Left lung (tissue), 10 donors: ENCODE data around the gene CLEC4F. TPM values are rescaled to one million over a fixed set of nuclear protein-coding genes. Genes with fewer than 3 reads are reported as not detected.

ENCODE experiments used
- ATAC-seq: fragments of 200-7000 bp; cut with Tn5 transposase; one replicate; pipeline ENCODE4 v1.9.1; 2020; ENCODE audit warnings: moderate library complexity
- DNase-seq, 4 donors: peaks; one replicate each; pipeline ENCODE4 v3.0.0-alpha.2; 2013 to 2020
- H3K27ac ChIP-seq, 2 donors: fragments of 200-600 bp; sonication (generic) in 1 of 2; one replicate each; pipeline versions ENCODE4 v1.5.0 to v1.8.0; 2020 to 2021
- H3K27me3 ChIP-seq, 2 donors: fragments of 200-600 bp; sonication (generic) in 1 of 2; one replicate each; pipeline versions ENCODE4 v1.5.0 to v1.8.0; 2020 to 2021
- H3K36me3 ChIP-seq, 2 donors: fragments of 200-600 bp; sonication (generic) in 1 of 2; one replicate each; pipeline versions ENCODE4 v1.5.0 to v1.8.0; 2020 to 2021
- H3K4me1 ChIP-seq, 2 donors: fragments of 200-600 bp; one replicate each; pipeline ENCODE4 v1.8.0; 2021
- H3K4me3 ChIP-seq, 2 donors: fragments of 200-600 bp; sonication (generic) in 1 of 2; one replicate each; pipeline versions ENCODE4 v1.5.0 to v1.8.0; 2020 to 2021; ENCODE audit warnings: mild to moderate bottlenecking in 1 of 2
- H3K9me3 ChIP-seq, 2 donors: fragments of 200-600 bp; sonication (generic) in 1 of 2; one replicate each; pipeline versions ENCODE4 v1.5.0 to v1.8.0; 2020 to 2021
- CTCF ChIP-seq, 2 donors: fragments of 200-600 bp; sonication (generic) in 1 of 2; IDR thresholded peaks; one replicate each; pipeline versions ENCODE4 v1.5.0 to v1.8.0; 2021; ENCODE audit warnings: antibody characterized with exemption in 2 of 2
- intact Hi-C, 2 donors: fragments of 100-400 bp; cut with DNase I; formaldehyde crosslinking; loops; one replicate each; pipeline versions ENCODE4 v1.11.2 to v1.14.2; 2022
- polyA plus RNA-seq, 6 donors: library from polyadenylated mRNA; unstranded; fragments of 120-200 nt; gene quantifications; one replicate each; pipeline ENCODE4 v1.2.1, GENCODE V29; 2013; ENCODE audit not compliant: insufficient read length in 6 of 6
- total RNA-seq, 2 donors: library from RNA; stranded (reverse); fragmentation: NEBNext Ultra II Directional; extraction: Animal tissue kit (Norgen Biotek cat#: 25700); gene quantifications; one replicate each; pipeline ENCODE4 v1.2.1, GENCODE V29; 2021
- donor health status: DM: no; HTN: yes; CAD: no.
- donor health status: DM: no; HTN: no; CAD: no.

The CLEC4F gene
- total and polyA plus RNA-seq, 8 donors = 0.06 to 0.35 (median 0.16) TPM

GRCh38 chr2:70790136-70790828 lies 30.1 kb downstream of the CLEC4F start, which contains the start of gene FIGLA:
Gene FIGLA, minus strand, starts transcription at chr2:70790643. Its CDS starts 5 bp downstream, at chr2:70790638.
- Histone ChIP-seq H3K9me3 (no peaks in the 10 kb centered on the region), H3K4me3 (no peak within 1 kb of the TSS), H3K27me3 (peaks cover 47 to 68% of the 10 kb centered on the region in 2 donors), H3K4me1 (peaks cover 0 to 23% of the 10 kb centered on the region in 2 donors), H3K36me3 (no peaks in the 10 kb centered on the region), H3K27ac (no peak within 1 kb of the TSS)
- intact Hi-C loops = loop anchor here in 1 of 2 donors (10.0 kb wide), 1 partner anchor 155 kb away; no protein-coding TSS in a partner anchor
- TF ChIP-seq CTCF (IDR thresholded peaks at IDR 0.05) = no peak
- DNase-seq (peak in 1 of 4 donors; percentile 79), ATAC-seq (peak; percentile 31)

DNA sequence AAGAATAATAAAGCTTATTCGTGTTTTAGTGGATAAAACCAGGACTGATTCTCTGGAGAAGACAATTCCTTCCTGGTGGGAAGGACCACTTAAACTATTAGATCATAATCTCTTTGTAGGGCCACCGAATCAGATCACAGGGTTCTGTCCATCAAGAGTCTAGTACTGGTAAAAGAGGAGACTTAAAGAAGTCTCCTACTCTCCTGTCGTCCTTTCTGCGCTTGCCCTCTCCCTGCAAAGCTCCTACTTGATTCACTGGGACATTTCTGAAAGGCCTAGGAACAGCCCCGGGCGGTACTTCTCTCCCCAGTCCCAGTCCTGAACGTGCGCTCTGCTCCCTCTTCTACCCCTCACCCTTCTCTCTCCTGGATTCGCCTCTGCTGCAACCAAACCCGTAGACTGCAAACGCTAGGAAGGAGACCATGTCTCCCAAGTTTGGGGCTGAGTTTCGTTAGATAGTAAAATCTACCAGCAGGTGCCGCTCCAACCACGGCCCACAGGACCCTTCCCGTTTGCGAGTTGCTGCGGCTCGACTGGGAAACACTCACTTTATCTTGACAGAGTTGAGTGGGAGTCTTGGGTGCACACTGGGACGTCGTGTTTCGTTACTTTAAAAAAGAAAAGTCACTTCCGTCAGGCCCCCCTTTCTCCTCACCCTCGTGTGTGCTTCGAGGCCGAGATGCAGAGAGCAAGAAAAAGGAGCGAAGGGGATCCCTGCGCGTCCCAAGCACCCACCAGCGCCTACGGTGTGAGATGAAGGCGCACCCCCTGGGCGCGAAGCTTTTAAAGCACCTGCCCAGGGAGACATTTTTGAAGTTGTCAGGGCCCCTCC lies 30.9 kb downstream of the CLEC4F start:
- Histone ChIP-seq H3K4me1 (peaks cover 0 to 23% of the 10 kb centered on the region in 2 donors), H3K27me3 (peaks cover 47 to 71% of the 10 kb centered on the region in 2 donors), H3K27ac (no peak overlapping the region), H3K36me3 (no peaks in the 10 kb centered on the region), H3K4me3 (no peak overlapping the region), H3K9me3 (no peaks in the 10 kb centered on the region)
- intact Hi-C loops = loop anchor here in 1 of 2 donors (5.0 to 10.0 kb wide), 2 partner anchors 137 to 155 kb away; no protein-coding TSS in a partner anchor
- ATAC-seq (peak; percentile 95), DNase-seq (peak; percentile 59 to 81 (median 66))
- TF ChIP-seq CTCF (IDR thresholded peaks at IDR 0.05) = peak; percentile 30 to 49

- H3K27me3 ChIP-seq = peaks cover 31 to 58% of the 10 kb centered on the region in 2 donors
- intact Hi-C loops = loop anchor here in 1 of 2 donors (5.0 kb wide), 1 partner anchor 133 kb away; no protein-coding TSS in a partner anchor
- H3K27ac ChIP-seq = no peak overlapping the region
- peaks cover 0 to 11% of the 10 kb centered on the region in 2 donors for H3K4me1 ChIP-seq
- peak; percentile 8 to 27 for TF ChIP-seq CTCF (IDR thresholded peaks at IDR 0.05)
- peak; percentile 73 for ATAC-seq
- no peaks in the 10 kb centered on the region for H3K9me3 ChIP-seq
- H3K36me3 ChIP-seq = no peaks in the 10 kb centered on the region
- peak in 2 of 4 donors; percentile 22 to 60 for DNase-seq
- H3K4me3 ChIP-seq = no peak overlapping the region
These were observed 35.1 kb downstream of the CLEC4F start for GRCh38 chr2:70785137-70785911.

DNA sequence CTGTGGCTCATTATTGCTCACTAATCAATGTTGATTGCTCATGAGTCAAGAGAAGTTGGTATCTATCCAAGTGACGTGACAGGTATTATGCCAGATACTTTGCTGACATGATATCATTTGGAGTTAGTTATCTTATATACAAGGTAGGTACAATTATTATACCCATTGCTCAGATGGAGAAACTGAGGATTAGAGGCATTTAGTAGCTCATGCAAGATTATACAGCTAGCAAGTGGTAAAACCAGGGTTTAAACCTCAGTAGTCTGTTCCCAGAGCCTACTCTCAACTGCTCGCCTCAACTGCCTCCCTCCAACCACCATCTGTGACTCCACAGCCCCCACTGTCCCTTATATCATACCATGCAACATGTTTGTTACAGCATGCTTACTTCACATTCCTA lies 36.1 kb downstream of the CLEC4F start:
- no peak for DNase-seq
- no peaks in the 10 kb centered on the region for H3K36me3 ChIP-seq
- no peak overlapping the region for H3K4me3 ChIP-seq
- no peaks in the 10 kb centered on the region for H3K9me3 ChIP-seq
- no peak for ATAC-seq
- H3K27ac ChIP-seq = no peak overlapping the region
- peaks cover 0 to under 1% of the 10 kb centered on the region in 2 donors for H3K4me1 ChIP-seq
- TF ChIP-seq CTCF (IDR thresholded peaks at IDR 0.05) = no peak
- intact Hi-C loops = no loop called here
- peaks cover 22 to 48% of the 10 kb centered on the region in 2 donors for H3K27me3 ChIP-seq
